ENCODE results near the gene FRY.

Gene FRY

GRCh38 chr13:32216281-32216680 is 184.7 kb downstream of the FRY start:
- DNase-seq (ENCODE audit: low spot score) = no peak

- DNase-seq (ENCODE audit: low spot score) = no peak
These were observed 190.6 kb downstream of the FRY start for GRCh38 chr13:32222046-32222676.

- DNase-seq (ENCODE audit: low spot score) = no peak
These were observed 193.3 kb downstream of the FRY start for GRCh38 chr13:32224916-32225315.

- DNase-seq (ENCODE audit: low spot score) = no peak
These were observed 193.9 kb downstream of the FRY start for GRCh38 chr13:32225481-32225931.

- DNase-seq (ENCODE audit: low spot score) = no peak
These were observed 196.9 kb downstream of the FRY start for GRCh38 chr13:32228330-32229041.

GRCh38 chr13:32229443-32229842 is 197.9 kb downstream of the FRY start:
- no peak for DNase-seq (ENCODE audit: low spot score)

- DNase-seq (ENCODE audit: low spot score) = no peak
These were observed 200.7 kb downstream of the FRY start for GRCh38 chr13:32232263-32232662.

- no peak for DNase-seq (ENCODE audit: low spot score)
These were observed 201.5 kb downstream of the FRY start for GRCh38 chr13:32233062-32233461.

GRCh38 chr13:32234914-32235313 is 203.3 kb downstream of the FRY start:
- DNase-seq (ENCODE audit: low spot score) = no peak

GRCh38 chr13:32237681-32238080 is 206.1 kb downstream of the FRY start:
- no peak for DNase-seq (ENCODE audit: low spot score)

GRCh38 chr13:32243695-32244094 is 212.1 kb downstream of the FRY start:
- DNase-seq (ENCODE audit: low spot score) = no peak

GRCh38 chr13:32245555-32245954 is 214.0 kb downstream of the FRY start:
- DNase-seq (ENCODE audit: low spot score) = no peak

- DNase-seq (ENCODE audit: low spot score) = peak; percentile 49
These were observed 214.9 kb downstream of the FRY start for GRCh38 chr13:32246468-32246867.

GRCh38 chr13:32247887-32248286 is 216.3 kb downstream of the FRY start:
- DNase-seq (ENCODE audit: low spot score) = no peak

GRCh38 chr13:32248801-32249200 is 217.2 kb downstream of the FRY start:
- DNase-seq (ENCODE audit: low spot score) = no peak

- no peak for DNase-seq (ENCODE audit: low spot score)
These were observed 221.4 kb downstream of the FRY start for GRCh38 chr13:32252812-32253438.

GRCh38 chr13:32253911-32254399 is 222.4 kb downstream of the FRY start:
- DNase-seq (ENCODE audit: low spot score) = no peak

- no peak for DNase-seq (ENCODE audit: low spot score)
These were observed 222.8 kb downstream of the FRY start for GRCh38 chr13:32254416-32254815.

- DNase-seq (ENCODE audit: low spot score) = no peak
These were observed 223.5 kb downstream of the FRY start for GRCh38 chr13:32254916-32255723.

- DNase-seq (ENCODE audit: low spot score) = peak; percentile 39
These were observed 224.1 kb downstream of the FRY start for GRCh38 chr13:32255724-32256109.

- DNase-seq (ENCODE audit: low spot score) = no peak
These were observed 224.7 kb downstream of the FRY start for GRCh38 chr13:32256243-32256642.

GRCh38 chr13:32257649-32258048 is 226.1 kb downstream of the FRY start:
- no peak for DNase-seq (ENCODE audit: low spot score)

Measured in HuH-7 (cell line).